ENCODE data around the gene MAP7. TPM values are rescaled to one million over a fixed set of nuclear protein-coding genes. Genes with fewer than 3 reads are reported as not detected.

Gene MAP7
- polyA plus RNA-seq, 1 donor from 2014 or later, result 5.1 TPM

DNA sequence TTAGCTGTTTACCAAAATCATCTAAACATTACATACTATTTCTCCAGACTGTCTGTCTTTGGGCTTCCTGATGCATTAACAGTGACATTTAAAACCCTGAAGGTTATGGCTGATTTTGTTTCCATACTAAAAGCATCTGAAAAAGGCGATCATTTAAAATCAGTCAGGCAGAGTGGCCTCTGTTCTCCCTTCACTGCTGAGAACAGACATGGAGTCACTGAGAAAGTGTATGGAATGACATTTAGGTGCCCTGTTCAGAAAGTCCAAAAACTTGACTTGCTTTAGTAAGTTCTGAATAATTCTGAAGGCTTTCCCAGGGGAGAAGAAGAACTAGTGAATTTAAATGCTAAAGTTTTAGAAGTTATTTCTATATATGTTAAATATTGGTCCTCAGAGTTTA is 83.0 kb downstream of the MAP7 start:
- H3K9me2 ChIP-seq (ENCODE audit: insufficient read depth, low read length), result no peaks in the 10 kb centered on the region
- TF ChIP-seq CTCF (IDR thresholded peaks at IDR 0.05; ENCODE audit: poor library complexity, severe bottlenecking) (no peak), POLR2AphosphoS5 (IDR thresholded peaks at IDR 0.05) (no peak), EP300 (conservative IDR thresholded peaks at IDR 0.05; ENCODE audit: poor library complexity, severe bottlenecking) (no peak), EZH2 (IDR thresholded peaks at IDR 0.05; ENCODE audit: borderline replicate concordance, insufficient read depth, low read length, poor library complexity, severe bottlenecking) (no peak), RAD21 (conservative IDR thresholded peaks at IDR 0.05) (no peak), TAF1 (IDR thresholded peaks at IDR 0.05; ENCODE audit: low read depth) (no peak), REST (IDR thresholded peaks at IDR 0.05; ENCODE audit: borderline replicate concordance) (no peak), SMC3 (conservative IDR thresholded peaks at IDR 0.05; ENCODE audit: poor library complexity) (no peak), MXI1 (conservative IDR thresholded peaks at IDR 0.05; ENCODE audit: poor library complexity, severe bottlenecking) (no peak)
- H3K27me3 ChIP-seq (ENCODE audit: insufficient read depth, low read depth, low read length), result no peaks in the 10 kb centered on the region
- H4K20me1 ChIP-seq (ENCODE audit: insufficient read depth), result no peaks in the 10 kb centered on the region
- no peaks in the 10 kb centered on the region for H3K36me3 ChIP-seq (ENCODE audit: insufficient read depth, low read length)
- H3K4me2 ChIP-seq (ENCODE audit: low read length), result no peak overlapping the region
- H3F3A ChIP-seq (ENCODE audit: insufficient read depth, low read length, poor library complexity, severe bottlenecking), result no peaks in the 10 kb centered on the region
- H3K9me3 ChIP-seq (ENCODE audit: low read length), result no peaks in the 10 kb centered on the region
- no peak overlapping the region for H2AFZ ChIP-seq (ENCODE audit: low read depth, low read length)
- no peak overlapping the region for H3K9ac ChIP-seq (ENCODE audit: low read length)
- H3K27ac ChIP-seq (ENCODE audit: low read length), result no peak overlapping the region
- no peak overlapping the region for H3K4me3 ChIP-seq (ENCODE audit: low read length)
- H3K79me2 ChIP-seq (replicated peaks; ENCODE audit: insufficient read depth, low read length), result no peaks in the 10 kb centered on the region

DNA sequence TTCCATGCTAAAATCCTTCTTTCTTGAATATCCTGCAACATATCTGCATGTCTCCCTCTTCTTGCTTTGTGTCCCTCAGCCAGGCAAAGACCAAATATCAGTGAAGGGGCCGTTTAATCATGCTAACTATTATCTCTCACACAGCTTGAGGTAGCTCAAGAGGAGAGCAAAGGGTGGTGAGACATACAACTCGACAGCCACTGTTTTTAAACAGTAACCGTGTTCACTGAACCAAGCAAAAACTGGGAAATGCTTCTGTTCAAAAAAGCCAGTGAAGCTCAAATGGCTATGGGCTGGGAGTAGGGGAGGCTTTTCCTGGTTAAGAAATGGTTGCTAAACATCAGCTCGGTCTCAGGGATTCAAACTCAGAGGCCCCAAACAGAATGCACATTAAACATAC is 83.4 kb downstream of the MAP7 start:
- Histone ChIP-seq H3K27ac (ENCODE audit: low read length) (no peak overlapping the region), H3K9ac (ENCODE audit: low read length) (no peak overlapping the region), H3K36me3 (ENCODE audit: insufficient read depth, low read length) (no peaks in the 10 kb centered on the region), H3K27me3 (ENCODE audit: insufficient read depth, low read depth, low read length) (no peaks in the 10 kb centered on the region), H3K9me2 (ENCODE audit: insufficient read depth, low read length) (no peaks in the 10 kb centered on the region), H3K9me3 (ENCODE audit: low read length) (no peaks in the 10 kb centered on the region), H3K79me2 (replicated peaks; ENCODE audit: insufficient read depth, low read length) (no peaks in the 10 kb centered on the region), H3F3A (ENCODE audit: insufficient read depth, low read length, poor library complexity, severe bottlenecking) (no peaks in the 10 kb centered on the region), H4K20me1 (ENCODE audit: insufficient read depth) (no peaks in the 10 kb centered on the region), H3K4me2 (ENCODE audit: low read length) (no peak overlapping the region), H3K4me3 (ENCODE audit: low read length) (no peak overlapping the region), H2AFZ (ENCODE audit: low read depth, low read length) (no peak overlapping the region)
- no peak for TF ChIP-seq REST (IDR thresholded peaks at IDR 0.05; ENCODE audit: borderline replicate concordance)
- no peak for TF ChIP-seq EP300 (conservative IDR thresholded peaks at IDR 0.05; ENCODE audit: poor library complexity, severe bottlenecking)
- no peak for TF ChIP-seq POLR2AphosphoS5 (IDR thresholded peaks at IDR 0.05)
- TF ChIP-seq CTCF (IDR thresholded peaks at IDR 0.05; ENCODE audit: poor library complexity, severe bottlenecking), result no peak
- no peak for TF ChIP-seq MXI1 (conservative IDR thresholded peaks at IDR 0.05; ENCODE audit: poor library complexity, severe bottlenecking)
- TF ChIP-seq SMC3 (conservative IDR thresholded peaks at IDR 0.05; ENCODE audit: poor library complexity), result no peak

Measured in neural cell (in vitro differentiated cells).